ENCODE results near the gene NEURL1. TPM values are rescaled to one million over a fixed set of nuclear protein-coding genes. Genes with fewer than 3 reads are reported as not detected.

Gene NEURL1
- total and polyA plus RNA-seq, 3 experiments from 2014 or later = 0.69 to 1.6 (median 1.5) TPM

- Mint-ChIP-seq H3K27me3 (peaks cover 12 to 19% of the 10 kb centered on the region in 2 donors), H3K9me3 (no peaks in the 10 kb centered on the region), H3K36me3 (no peaks in the 10 kb centered on the region), H3K27ac (peak overlapping the region in 1 of 8 donors; percentile 47), H3K4me3 (no peak overlapping the region), H3K4me1 (peaks cover 9 to 14% (median 12%) of the 10 kb centered on the region in 3 donors)
- H3K27me3 ChIP-seq (ENCODE audit: insufficient read depth, low read length, poor library complexity, severe bottlenecking) = peaks cover 7% of the 10 kb centered on the region
- no peak overlapping the region for H3K4me3 ChIP-seq (ENCODE audit: low read length)
- no peak overlapping the region for H3K27ac ChIP-seq (ENCODE audit: low read depth, low read length)
- ChIA-PET POLR2A (no interaction called here), CTCF (interaction anchor here (0.8 kb wide), 1 partner anchor 21 kb away, joined by 3 read pairs; no protein-coding TSS in a partner anchor)
- peaks cover 15% of the 10 kb centered on the region for H3K4me1 ChIP-seq (ENCODE audit: insufficient read depth, low read length)
- no peak for DNase-seq
- no peaks in the 10 kb centered on the region for H3K36me3 ChIP-seq (ENCODE audit: insufficient read depth, low read length)
- H3K9me3 ChIP-seq (ENCODE audit: low read length) = no peaks in the 10 kb centered on the region
Observed at GRCh38 chr10:103506061-103506460, 12.6 kb downstream of the NEURL1 start.

- Mint-ChIP-seq H3K9me3 (no peaks in the 10 kb centered on the region), H3K27me3 (peaks cover 8 to 22% of the 10 kb centered on the region in 2 donors), H3K27ac (peak overlapping the region in 1 of 8 donors; percentile 32), H3K4me1 (peaks cover 8 to 14% (median 12%) of the 10 kb centered on the region in 3 donors), H3K4me3 (no peak overlapping the region), H3K36me3 (no peaks in the 10 kb centered on the region)
- H3K4me3 ChIP-seq (ENCODE audit: low read length) = no peak overlapping the region
- ChIA-PET POLR2A (no interaction called here), CTCF (no interaction called here)
- peaks cover 15% of the 10 kb centered on the region for H3K4me1 ChIP-seq (ENCODE audit: insufficient read depth, low read length)
- no peak overlapping the region for H3K27ac ChIP-seq (ENCODE audit: low read depth, low read length)
- peaks cover 7% of the 10 kb centered on the region for H3K27me3 ChIP-seq (ENCODE audit: insufficient read depth, low read length, poor library complexity, severe bottlenecking)
- no peak for DNase-seq
- H3K36me3 ChIP-seq (ENCODE audit: insufficient read depth, low read length) = no peaks in the 10 kb centered on the region
- H3K9me3 ChIP-seq (ENCODE audit: low read length) = no peaks in the 10 kb centered on the region
Observed at GRCh38 chr10:103507235-103508191, 14.0 kb downstream of the NEURL1 start.

DNA sequence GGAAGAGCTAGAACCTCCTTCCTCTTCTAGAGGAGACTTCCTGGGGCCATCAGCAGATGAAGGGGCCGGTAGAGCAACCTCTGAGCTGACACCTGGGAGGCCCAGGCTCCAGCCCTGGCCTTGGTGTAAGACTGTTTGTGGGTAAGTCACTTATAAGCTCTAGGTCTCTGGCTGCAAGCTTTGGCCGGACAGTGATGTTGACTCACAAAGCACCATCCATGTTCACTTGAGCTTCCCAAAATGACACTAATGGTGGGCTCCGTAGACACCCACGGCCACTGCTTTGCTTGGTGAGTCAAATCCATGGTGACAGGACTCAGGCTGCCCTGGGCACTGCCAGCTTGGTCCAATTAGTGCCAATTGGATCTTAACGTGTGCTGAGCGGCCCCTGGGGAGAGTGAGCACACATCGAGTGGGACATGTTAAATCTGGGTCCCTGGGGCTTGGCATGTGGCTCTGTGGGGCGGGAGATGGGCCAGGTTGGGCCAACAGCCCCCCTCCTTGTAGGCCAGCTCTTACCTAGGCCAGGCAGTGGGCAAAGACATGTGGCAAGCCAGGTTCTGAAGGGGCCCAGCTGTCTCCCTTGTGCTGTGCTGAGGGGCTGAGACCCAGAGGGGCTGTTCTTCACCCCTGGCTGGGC is 16.7 kb downstream of the NEURL1 start:
- Histone ChIP-seq H3K27ac (ENCODE audit: low read depth, low read length) (no peak overlapping the region), H3K27me3 (ENCODE audit: insufficient read depth, low read length, poor library complexity, severe bottlenecking) (peaks cover 7% of the 10 kb centered on the region), H3K4me1 (ENCODE audit: insufficient read depth, low read length) (peaks cover 2% of the 10 kb centered on the region), H3K9me3 (ENCODE audit: low read length) (no peaks in the 10 kb centered on the region), H3K4me3 (ENCODE audit: low read length) (no peak overlapping the region), H3K36me3 (ENCODE audit: insufficient read depth, low read length) (no peaks in the 10 kb centered on the region)
- Mint-ChIP-seq H3K9me3 (no peaks in the 10 kb centered on the region), H3K27me3 (peaks cover 3 to 19% of the 10 kb centered on the region in 2 donors), H3K4me3 (no peak overlapping the region), H3K36me3 (no peaks in the 10 kb centered on the region), H3K27ac (no peak overlapping the region), H3K4me1 (no peaks in the 10 kb centered on the region)
- no peak for DNase-seq
- ChIA-PET POLR2A (no interaction called here), CTCF (no interaction called here)

DNA sequence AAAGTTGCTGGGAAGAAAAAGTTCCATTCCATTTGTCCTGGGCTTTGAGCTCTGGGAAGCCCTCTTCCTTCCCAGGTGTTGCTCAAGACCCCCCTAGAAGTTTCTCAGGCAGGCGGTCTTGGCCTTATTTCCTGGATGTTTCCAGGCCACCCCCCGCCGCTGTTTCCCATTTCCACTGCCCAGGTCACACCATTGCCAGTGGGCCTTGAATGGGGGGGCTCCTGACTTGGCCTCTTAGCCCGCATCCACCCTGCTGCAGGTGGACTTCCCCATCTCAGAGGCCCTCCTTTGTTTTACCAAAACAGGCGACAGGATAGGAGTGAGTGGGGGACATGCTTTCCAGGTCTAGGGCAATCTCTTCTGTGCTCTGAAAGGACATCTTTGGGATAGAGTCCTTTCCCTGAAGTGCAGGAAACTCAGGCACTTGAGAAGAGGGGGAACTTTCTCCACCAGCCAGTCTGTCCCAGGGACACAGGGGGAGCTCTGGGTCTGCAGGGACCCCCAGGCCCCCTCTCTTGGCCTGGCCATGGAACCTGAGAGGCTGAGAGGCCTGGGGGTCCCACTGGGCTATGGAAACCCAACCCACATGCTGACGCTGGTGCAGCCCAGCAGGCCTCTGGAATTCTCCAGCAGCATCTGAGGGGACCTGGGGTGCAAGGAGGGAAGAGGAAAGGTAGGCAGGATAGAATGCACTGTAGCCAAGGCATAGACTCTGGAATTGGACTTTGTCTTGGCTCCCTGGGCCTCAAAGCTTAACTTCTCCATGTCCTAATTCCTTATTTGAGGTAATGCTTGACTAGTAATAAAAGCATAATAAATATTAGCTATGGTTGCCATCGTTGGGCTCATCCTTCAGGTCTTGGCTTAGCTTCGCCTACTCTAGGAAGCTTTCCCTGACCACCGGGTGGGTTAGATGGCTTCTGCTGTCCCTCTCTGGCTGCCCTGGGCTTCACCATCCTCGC is 17.6 kb downstream of the NEURL1 start:
- ChIA-PET CTCF (no interaction called here), POLR2A (no interaction called here)
- no peaks in the 10 kb centered on the region for H3K4me1 ChIP-seq (ENCODE audit: insufficient read depth, low read length)
- no peaks in the 10 kb centered on the region for H3K9me3 Mint-ChIP-seq
- H3K36me3 Mint-ChIP-seq = no peaks in the 10 kb centered on the region
- DNase-seq = no peak
- H3K4me1 Mint-ChIP-seq = peaks cover 2 to 5% (median 5%) of the 10 kb centered on the region in 3 donors
- H3K36me3 ChIP-seq (ENCODE audit: insufficient read depth, low read length) = no peaks in the 10 kb centered on the region
- H3K27ac ChIP-seq (ENCODE audit: low read depth, low read length) = no peak overlapping the region
- H3K4me3 Mint-ChIP-seq = peak overlapping the region in 1 of 7 donors; percentile 41
- peaks cover 3 to 19% of the 10 kb centered on the region in 2 donors for H3K27me3 Mint-ChIP-seq
- no peaks in the 10 kb centered on the region for H3K9me3 ChIP-seq (ENCODE audit: low read length)
- peak overlapping the region in 1 of 8 donors; percentile 43 for H3K27ac Mint-ChIP-seq
- peaks cover 7% of the 10 kb centered on the region for H3K27me3 ChIP-seq (ENCODE audit: insufficient read depth, low read length, poor library complexity, severe bottlenecking)
- no peak overlapping the region for H3K4me3 ChIP-seq (ENCODE audit: low read length)

DNA sequence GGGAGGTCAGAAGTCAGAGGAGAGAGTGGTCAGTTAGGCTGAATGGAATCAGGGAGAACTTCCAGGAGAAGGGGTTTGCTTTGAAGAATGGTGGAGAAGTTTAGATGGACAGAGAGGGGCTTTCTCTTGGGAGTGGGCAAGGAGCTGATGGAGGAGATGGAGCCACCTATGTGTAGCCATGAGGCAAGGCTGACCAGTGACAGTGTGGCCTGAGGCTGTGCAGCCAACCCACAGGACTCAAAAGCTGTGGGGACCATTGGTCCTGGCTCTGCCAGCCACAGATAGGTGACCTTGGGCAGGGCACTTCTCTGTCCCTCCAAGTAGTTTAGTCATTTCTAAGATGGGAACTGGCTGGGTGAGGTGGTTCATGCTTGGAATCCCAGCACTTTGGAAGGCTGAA is 18.7 kb downstream of the NEURL1 start:
- Mint-ChIP-seq H3K36me3 (no peaks in the 10 kb centered on the region), H3K9me3 (no peaks in the 10 kb centered on the region), H3K27ac (no peak overlapping the region), H3K4me1 (peaks cover 2 to 5% (median 5%) of the 10 kb centered on the region in 3 donors), H3K27me3 (peaks cover 0 to 14% of the 10 kb centered on the region in 2 donors), H3K4me3 (no peak overlapping the region)
- peaks cover 7% of the 10 kb centered on the region for H3K27me3 ChIP-seq (ENCODE audit: insufficient read depth, low read length, poor library complexity, severe bottlenecking)
- no peak overlapping the region for H3K27ac ChIP-seq (ENCODE audit: low read depth, low read length)
- no peak for DNase-seq
- H3K36me3 ChIP-seq (ENCODE audit: insufficient read depth, low read length) = no peaks in the 10 kb centered on the region
- ChIA-PET CTCF (no interaction called here), POLR2A (no interaction called here)
- no peak overlapping the region for H3K4me3 ChIP-seq (ENCODE audit: low read length)
- H3K4me1 ChIP-seq (ENCODE audit: insufficient read depth, low read length) = no peaks in the 10 kb centered on the region
- H3K9me3 ChIP-seq (ENCODE audit: low read length) = no peaks in the 10 kb centered on the region

DNA sequence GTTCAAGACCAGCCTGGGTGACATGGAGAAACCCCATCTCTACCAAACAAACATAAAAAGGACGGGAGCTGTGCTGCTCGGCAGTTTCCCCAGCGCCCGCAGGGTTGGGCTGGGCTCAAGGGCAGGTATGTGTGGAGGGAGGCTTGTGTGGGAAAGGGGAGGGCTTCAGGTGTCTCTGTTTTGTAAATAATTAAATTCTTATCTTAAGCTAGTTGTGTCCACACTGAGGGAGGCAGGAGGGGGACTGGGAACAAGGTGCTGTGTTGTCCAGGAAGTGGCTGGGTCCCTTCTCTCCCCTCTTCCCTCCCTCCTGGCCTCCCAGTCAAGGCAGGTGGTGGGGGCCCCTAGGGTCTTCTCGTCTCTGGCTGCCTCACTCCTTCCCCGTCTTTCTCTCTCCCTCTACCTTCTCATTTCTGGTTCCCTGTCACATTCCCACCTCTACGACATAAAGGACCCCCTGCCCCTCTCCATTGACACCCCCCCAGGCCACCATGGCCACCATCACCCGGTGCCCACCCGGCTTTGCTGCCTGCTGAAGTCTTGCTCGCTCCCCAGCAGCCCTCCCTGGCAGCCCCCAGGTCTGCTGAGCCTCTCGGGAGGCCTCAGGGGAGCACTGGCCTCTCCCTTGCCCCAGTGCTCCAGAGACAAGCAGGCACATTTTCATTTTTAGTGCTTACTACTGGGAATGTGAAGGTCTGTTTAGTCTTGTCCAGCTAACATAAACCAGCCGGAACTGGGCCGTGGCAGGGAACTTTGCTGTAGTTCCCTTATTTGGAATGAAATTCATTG is 19.3 kb downstream of the NEURL1 start:
- peaks cover 7% of the 10 kb centered on the region for H3K27me3 ChIP-seq (ENCODE audit: insufficient read depth, low read length, poor library complexity, severe bottlenecking)
- Mint-ChIP-seq H3K27ac (peak overlapping the region in 1 of 8 donors; percentile 38), H3K27me3 (peaks cover 0 to 11% of the 10 kb centered on the region in 2 donors), H3K9me3 (no peaks in the 10 kb centered on the region), H3K4me3 (no peak overlapping the region), H3K36me3 (no peaks in the 10 kb centered on the region), H3K4me1 (peaks cover 2 to 5% (median 5%) of the 10 kb centered on the region in 3 donors)
- ChIA-PET CTCF (no interaction called here), POLR2A (no interaction called here)
- no peaks in the 10 kb centered on the region for H3K4me1 ChIP-seq (ENCODE audit: insufficient read depth, low read length)
- H3K4me3 ChIP-seq (ENCODE audit: low read length) = no peak overlapping the region
- no peak for DNase-seq
- H3K27ac ChIP-seq (ENCODE audit: low read depth, low read length) = no peak overlapping the region
- H3K36me3 ChIP-seq (ENCODE audit: insufficient read depth, low read length) = no peaks in the 10 kb centered on the region
- no peaks in the 10 kb centered on the region for H3K9me3 ChIP-seq (ENCODE audit: low read length)

GRCh38 chr10:103513380-103514060 is 20.0 kb downstream of the NEURL1 start:
- no peaks in the 10 kb centered on the region for H3K4me1 ChIP-seq (ENCODE audit: insufficient read depth, low read length)
- Mint-ChIP-seq H3K4me1 (peaks cover 2 to 5% (median 5%) of the 10 kb centered on the region in 3 donors), H3K27ac (peak overlapping the region in 1 of 8 donors; percentile 38), H3K4me3 (no peak overlapping the region), H3K36me3 (no peaks in the 10 kb centered on the region), H3K9me3 (no peaks in the 10 kb centered on the region), H3K27me3 (peaks cover 0 to 11% of the 10 kb centered on the region in 2 donors)
- no peak overlapping the region for H3K27ac ChIP-seq (ENCODE audit: low read depth, low read length)
- no peaks in the 10 kb centered on the region for H3K9me3 ChIP-seq (ENCODE audit: low read length)
- H3K36me3 ChIP-seq (ENCODE audit: insufficient read depth, low read length) = no peaks in the 10 kb centered on the region
- POLR2A ChIA-PET = no interaction called here
- DNase-seq = no peak
- CTCF ChIA-PET = no interaction called here
- peaks cover 7% of the 10 kb centered on the region for H3K27me3 ChIP-seq (ENCODE audit: insufficient read depth, low read length, poor library complexity, severe bottlenecking)
- H3K4me3 ChIP-seq (ENCODE audit: low read length) = no peak overlapping the region

Measured in CD8-positive, alpha-beta memory T cell (primary cell).